ENCODE measurements around the gene PDCD11.

PDCD11 gene

GRCh38 chr10:103466734-103467133 is 70.3 kb downstream of the PDCD11 start:
- no peak for DNase-seq (ENCODE audit: low read depth)
- no peak overlapping the region for H3K4me3 ChIP-seq (replicated peaks; ENCODE audit: low read depth, low read length)
- TF ChIP-seq CTCF (IDR thresholded peaks at IDR 0.05; ENCODE audit: low read length, missing control alignments): no peak

DNA sequence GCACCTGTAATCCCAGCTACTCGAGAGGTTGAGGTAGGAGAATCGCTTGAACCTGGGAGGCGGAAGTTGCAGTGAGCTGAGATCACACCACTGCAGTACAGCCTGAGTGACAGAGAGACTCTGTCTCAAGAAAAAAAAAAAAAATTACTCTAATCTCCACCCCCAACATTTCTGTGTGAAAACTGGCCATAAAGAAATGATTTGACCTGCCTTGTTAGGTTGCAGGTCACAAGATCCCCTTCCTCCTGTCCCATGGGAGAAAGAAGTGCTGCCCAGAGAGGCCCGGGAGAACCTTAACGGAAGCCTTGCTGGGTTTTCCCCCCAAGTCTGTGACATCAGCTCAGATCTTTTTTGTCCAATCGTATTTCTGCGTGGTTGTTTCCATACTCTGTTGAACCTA is 71.0 kb downstream of the PDCD11 start:
- no peak overlapping the region for H3K4me3 ChIP-seq (replicated peaks; ENCODE audit: low read depth, low read length)
- no peak for DNase-seq (ENCODE audit: low read depth)
- TF ChIP-seq CTCF (IDR thresholded peaks at IDR 0.05; ENCODE audit: low read length, missing control alignments): no peak

DNA sequence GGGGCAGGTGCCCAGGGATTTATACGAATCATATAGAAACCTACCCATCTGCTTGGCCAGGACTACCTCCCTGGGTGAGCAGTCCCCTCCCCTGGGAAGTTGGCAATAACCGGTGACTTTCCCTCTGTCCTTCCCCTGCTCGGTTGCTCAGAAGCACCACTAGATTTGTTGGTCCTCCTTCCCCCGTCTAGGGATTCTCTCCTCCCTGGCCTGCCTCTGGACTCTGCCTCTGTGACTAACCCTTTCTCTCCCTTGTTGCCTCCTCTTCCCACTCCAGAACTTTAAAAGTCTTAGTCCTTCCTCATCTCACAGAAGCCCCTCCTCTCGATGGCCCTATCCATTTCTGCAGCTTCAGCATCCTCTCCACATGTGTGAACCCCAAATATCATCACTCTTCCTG is 72.8 kb downstream of the PDCD11 start:
- no peak overlapping the region for H3K4me3 ChIP-seq (replicated peaks; ENCODE audit: low read depth, low read length)
- TF ChIP-seq CTCF (IDR thresholded peaks at IDR 0.05; ENCODE audit: low read length, missing control alignments): no peak
- DNase-seq (ENCODE audit: low read depth): no peak

- peak; percentile 44 for DNase-seq (ENCODE audit: low read depth)
- H3K4me3 ChIP-seq (replicated peaks; ENCODE audit: low read depth, low read length): no peak overlapping the region
- no peak for TF ChIP-seq CTCF (IDR thresholded peaks at IDR 0.05; ENCODE audit: low read length, missing control alignments)
These were observed 74.6 kb downstream of the PDCD11 start for GRCh38 chr10:103470761-103471653.

GRCh38 chr10:103472005-103472404 is 75.6 kb downstream of the PDCD11 start:
- DNase-seq (ENCODE audit: low read depth): no peak
- TF ChIP-seq CTCF (IDR thresholded peaks at IDR 0.05; ENCODE audit: low read length, missing control alignments): no peak
- no peak overlapping the region for H3K4me3 ChIP-seq (replicated peaks; ENCODE audit: low read depth, low read length)

- DNase-seq (ENCODE audit: low read depth): no peak
- H3K4me3 ChIP-seq (replicated peaks; ENCODE audit: low read depth, low read length): no peak overlapping the region
- no peak for TF ChIP-seq CTCF (IDR thresholded peaks at IDR 0.05; ENCODE audit: low read length, missing control alignments)
These were observed 76.8 kb downstream of the PDCD11 start for GRCh38 chr10:103473261-103473671.

GRCh38 chr10:103474077-103474476 is 77.7 kb downstream of the PDCD11 start:
- no peak for DNase-seq (ENCODE audit: low read depth)
- H3K4me3 ChIP-seq (replicated peaks; ENCODE audit: low read depth, low read length): no peak overlapping the region
- TF ChIP-seq CTCF (IDR thresholded peaks at IDR 0.05; ENCODE audit: low read length, missing control alignments): no peak
